GM19328 (cell line): ENCODE data around the gene MMRN1.

ENCODE experiments used
- ATAC-seq: cut with Tn5 transposase; IDR thresholded peaks from one replicate; pipeline ENCODE4 v1.9.1; 2021; ENCODE audit warnings: mild to moderate bottlenecking, moderate library complexity; ENCODE audit not compliant: unreplicated experiment

The MMRN1 gene

GRCh38 chr4:89994176-89994873 lies 99.7 kb downstream of the MMRN1 start:
- ATAC-seq = no peak

DNA sequence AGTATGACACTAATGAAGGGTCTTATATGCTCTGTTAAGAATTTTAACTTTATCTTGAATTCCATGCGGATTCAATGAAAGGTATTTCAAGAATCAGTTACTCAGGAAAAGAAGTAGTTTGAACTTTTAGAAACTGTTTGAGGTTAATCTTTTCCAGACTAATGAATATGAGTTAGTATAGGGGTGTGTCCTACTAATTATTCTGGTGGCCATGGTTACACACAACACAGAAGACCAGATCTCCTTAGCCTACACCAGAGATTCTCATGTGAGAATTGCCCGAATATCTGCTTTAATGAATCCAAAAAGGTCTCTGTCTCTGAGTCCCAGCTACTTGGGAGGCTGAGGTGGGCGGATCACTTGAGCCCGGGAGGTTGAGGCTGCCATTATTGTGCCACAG lies 100.4 kb downstream of the MMRN1 start:
- no peak for ATAC-seq

DNA sequence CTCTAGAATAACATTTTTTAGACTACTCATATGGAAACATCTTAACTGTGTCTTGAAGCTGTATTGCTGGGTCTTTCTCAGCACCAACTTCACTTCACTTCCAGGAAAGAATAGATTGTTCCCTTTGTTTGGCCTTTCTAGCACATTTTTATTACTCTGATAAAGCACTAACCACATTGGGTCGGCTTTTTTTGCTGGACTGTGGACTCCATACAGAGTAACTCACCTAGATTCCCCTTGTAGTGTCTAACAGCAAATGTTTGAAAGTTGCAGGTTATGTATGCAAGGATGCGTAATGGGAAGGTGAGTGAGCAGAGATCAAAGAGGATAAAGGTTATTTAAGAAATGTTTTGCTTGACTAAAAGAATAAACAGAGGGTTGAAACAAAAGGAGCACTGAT lies 101.2 kb downstream of the MMRN1 start:
- ATAC-seq = no peak

DNA sequence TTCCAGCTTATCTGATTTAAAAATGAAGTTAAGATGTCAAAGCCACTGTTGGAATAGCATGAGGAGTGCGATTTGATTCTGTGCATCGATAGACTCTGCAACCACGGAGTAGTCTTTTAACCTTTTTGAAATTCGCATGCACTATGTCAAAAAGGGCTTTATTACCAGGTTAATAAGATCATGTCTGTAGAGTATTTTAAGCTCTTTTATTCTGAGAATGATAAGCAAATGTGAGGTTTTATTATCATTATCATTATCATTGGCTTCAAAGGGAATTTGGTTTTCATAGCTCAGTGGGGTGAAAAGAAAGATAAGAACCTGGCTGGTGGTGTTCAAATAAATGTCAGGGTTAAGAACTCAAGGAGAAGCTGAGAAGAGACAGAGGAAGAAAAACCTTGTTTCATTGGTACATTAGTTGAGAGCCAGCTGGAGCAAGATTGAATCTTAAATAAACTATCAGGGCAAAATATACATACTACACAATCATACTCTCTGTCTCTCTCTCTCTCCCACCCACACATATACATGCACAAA lies 102.6 kb downstream of the MMRN1 start:
- ATAC-seq = no peak

DNA sequence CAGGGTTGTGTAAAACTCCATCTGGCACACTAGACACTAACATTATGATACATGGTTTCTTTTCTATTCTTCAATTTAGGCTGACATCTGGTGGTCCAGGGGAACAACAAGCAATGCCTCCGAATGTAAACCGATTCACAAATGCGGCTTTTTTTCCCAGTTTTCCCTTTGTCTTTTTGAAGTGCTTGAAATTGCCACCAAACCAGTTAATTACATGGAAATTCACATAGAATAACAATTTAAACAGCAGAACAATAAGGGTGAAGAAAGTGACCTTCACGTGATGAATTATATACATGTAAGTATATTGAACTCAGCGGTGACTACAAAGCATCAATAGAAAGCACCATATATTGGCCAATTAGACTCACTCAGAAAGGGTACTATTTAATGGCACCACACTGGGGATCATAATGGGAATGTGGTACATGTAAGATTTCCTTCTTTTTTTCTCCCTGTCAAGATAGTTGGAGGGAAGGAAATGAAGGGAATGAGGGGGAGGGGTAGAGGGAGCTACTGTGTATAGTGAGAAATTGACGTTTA lies 103.9 kb downstream of the MMRN1 start:
- ATAC-seq = no peak

DNA sequence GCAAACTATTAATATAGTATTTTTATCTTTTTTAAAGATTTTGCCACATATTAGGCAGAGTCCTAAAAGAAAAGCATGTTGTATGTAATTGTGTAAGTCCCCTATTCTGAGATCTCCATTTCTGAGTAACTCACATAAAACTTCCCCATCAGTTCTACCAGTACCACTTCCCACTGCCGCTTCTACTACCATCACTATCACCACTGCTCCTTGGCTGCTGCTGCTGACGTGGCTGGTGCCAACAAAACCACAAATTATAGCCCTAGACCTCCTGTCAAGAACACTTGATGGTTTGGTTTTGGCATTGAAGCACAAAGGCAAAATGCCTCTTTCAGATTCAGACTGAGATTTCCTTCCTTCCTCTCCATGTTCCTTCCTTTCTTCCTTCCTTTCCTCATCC lies 106.4 kb downstream of the MMRN1 start:
- ATAC-seq = no peak

DNA sequence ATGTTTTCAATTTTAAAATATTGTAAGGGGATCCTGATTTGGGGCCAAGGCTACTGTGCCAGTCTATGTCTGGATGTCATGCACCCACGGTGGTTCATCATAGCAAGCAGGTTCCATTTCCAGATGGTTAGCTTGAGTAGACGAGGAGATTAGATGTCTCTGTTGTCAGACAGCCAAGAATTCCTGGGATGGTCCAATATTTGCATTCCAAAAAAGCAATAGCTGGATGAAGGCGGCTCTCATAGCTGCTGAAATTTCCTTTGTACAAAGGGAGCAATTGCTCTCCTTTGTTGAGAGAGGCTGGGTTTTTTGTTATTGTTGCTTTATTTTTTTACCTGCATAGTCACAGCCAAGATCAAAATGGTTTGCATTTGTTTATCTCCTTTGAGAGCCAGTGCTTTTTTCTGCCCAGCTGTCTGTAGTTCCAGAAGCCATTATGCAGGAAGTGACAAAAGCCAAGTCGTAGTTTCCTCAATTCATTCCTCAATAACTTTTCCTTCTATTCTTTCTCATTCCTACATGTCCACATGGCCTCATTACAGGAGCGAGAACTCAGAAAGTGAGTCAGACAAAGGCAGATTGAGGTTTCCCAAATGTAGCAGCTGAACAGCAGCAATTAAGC lies 107.9 kb downstream of the MMRN1 start:
- no peak for ATAC-seq
